Transverse colon (tissue), 4 donors: ENCODE results near the gene WWOX.

ENCODE experiments used
- CTCF ChIP-seq, 5 experiments: fragments of 200-600 bp in 3 of 5; fragments of 450-650 bp in 2 of 5; sonication (generic) in 3 of 5; IDR thresholded peaks; 1 replicate in 2 of 5; 2 replicates in 3 of 5; pipeline ENCODE4 v1.5.1; 2016 to 2017; ENCODE audit warnings: antibody characterized with exemption in 5 of 5, inconsistent platforms in 3 of 5, mild to moderate bottlenecking in 2 of 5, moderate library complexity in 1 of 5
- EP300 ChIP-seq: sonication (generic); formaldehyde crosslinking; IDR thresholded peaks from one replicate; pipeline ENCODE4 v1.6.1; 2017; ENCODE audit warnings: antibody characterized with exemption, low read depth
- POLR2A ChIP-seq: fragments of 450-650 bp; IDR thresholded peaks from one replicate; pipeline ENCODE4 v1.6.1; 2016; ENCODE audit warnings: antibody characterized with exemption, mild to moderate bottlenecking, moderate library complexity
- POLR2AphosphoS5 ChIP-seq, 3 donors: sonication (generic); formaldehyde crosslinking; IDR thresholded peaks; one replicate each; pipeline ENCODE4 v1.6.1; 2016; ENCODE audit warnings: antibody characterized with exemption in 3 of 3

- no peak for TF ChIP-seq POLR2AphosphoS5 (IDR thresholded peaks at IDR 0.05)
- no peak for TF ChIP-seq CTCF (IDR thresholded peaks at IDR 0.05)
- TF ChIP-seq POLR2A = no peak
- TF ChIP-seq EP300 = no peak
Observed at GRCh38 chr16:78102122-78102660, 2.7 kb downstream of the WWOX start.
